ENCODE data around the gene CAP2. TPM values are rescaled to one million over a fixed set of nuclear protein-coding genes. Genes with fewer than 3 reads are reported as not detected.

The CAP2 gene
- total RNA-seq, 1 experiment from 2014 or later = 11.5 TPM

- Histone ChIP-seq H4K8ac (replicated peaks; ENCODE audit: insufficient read length, low read depth, low read length) (no peak overlapping the region), H3K27ac (ENCODE audit: insufficient read length, low read depth, low read length) (no peak overlapping the region), H2AFZ (ENCODE audit: low read length) (no peak overlapping the region), H3K23me2 (ENCODE audit: insufficient read length, low read depth, low read length, poor library complexity, severe bottlenecking) (no peaks in the 10 kb centered on the region), H3K9me3 (ENCODE audit: control insufficient read depth, low read depth, low read length) (no peaks in the 10 kb centered on the region), H2BK15ac (ENCODE audit: low read depth, low read length) (no peak overlapping the region), H4K5ac (ENCODE audit: insufficient read length, low read depth, low read length) (no peak overlapping the region), H3K79me2 (ENCODE audit: insufficient read depth, low read length) (no peaks in the 10 kb centered on the region; the same call in 1 of the 2 replicates), H4K20me1 (ENCODE audit: control insufficient read depth, insufficient read depth, insufficient read length) (no peaks in the 10 kb centered on the region), H3K79me1 (ENCODE audit: insufficient read depth, low read depth, low read length, poor library complexity, severe bottlenecking) (no peaks in the 10 kb centered on the region), H4K91ac (ENCODE audit: insufficient read length, low read depth, low read length) (no peak overlapping the region), H3K9ac (ENCODE audit: extremely low read depth, insufficient read length, low read length) (no peak overlapping the region), H3K4me2 (ENCODE audit: insufficient read depth, insufficient read length, low read length) (no peak overlapping the region), H2BK20ac (ENCODE audit: low read depth, low read length, poor library complexity, severe bottlenecking) (no peak overlapping the region), H3K27me3 (ENCODE audit: insufficient read depth, low read length) (no peaks in the 10 kb centered on the region), H3K4ac (ENCODE audit: low read depth, low read length) (no peak overlapping the region), H2BK5ac (ENCODE audit: insufficient read length, low read length) (no peak overlapping the region), H3K14ac (ENCODE audit: insufficient read depth, low read length) (no peak overlapping the region), H3K18ac (ENCODE audit: insufficient read length, low read depth, low read length) (no peak overlapping the region), H3K4me1 (ENCODE audit: insufficient read depth, low read length) (peaks cover 4% of the 10 kb centered on the region; the same call in 1 of the 2 replicates), H2BK120ac (ENCODE audit: low read depth, low read length, poor library complexity, severe bottlenecking) (no peak overlapping the region), H3K56ac (ENCODE audit: insufficient read length, low read depth, low read length) (no peak overlapping the region), H2AK5ac (ENCODE audit: insufficient read length, low read length) (no peak overlapping the region), H3K23ac (ENCODE audit: insufficient read length, low read depth, low read length) (no peak overlapping the region), H2BK12ac (ENCODE audit: insufficient read length, low read depth, low read length) (no peak overlapping the region), H3T11ph (ENCODE audit: low read length) (no peak overlapping the region)
- Mint-ChIP-seq H3K27me3 (ENCODE audit: low read depth) (no peaks in the 10 kb centered on the region), H3K9me3 (no peaks in the 10 kb centered on the region), H3K4me1 (peaks cover 22 to 26% of the 10 kb centered on the region in 2 experiments), H3K27ac (peak overlapping the region in 1 of 3 experiments; percentile 39; a peak in 1 of 7 replicates), H3K4me3 (no peak overlapping the region), H3K36me3 (ENCODE audit: insufficient read depth in 1 of 3, low read depth in 3 of 3) (peaks cover 2 to 9% (median 4%) of the 10 kb centered on the region in 3 experiments; a peak in 6 of 7 replicates)
- no peak for DNase-seq
- no CpG with 5 or more reads among the region's 7 CpGs for WGBS (ENCODE audit: extremely low coverage, insufficient read length, low lambda C conversion rate)
- no peak for TF ChIP-seq CTCF (conservative IDR thresholded peaks at IDR 0.05)
Measured at GRCh38 chr6:17421406-17421805, 28.0 kb downstream of the CAP2 start.
